Measurements from ENCODE around the gene ZSWIM1. TPM values are rescaled to one million over a fixed set of nuclear protein-coding genes. Genes with fewer than 3 reads are reported as not detected.

Gene ZSWIM1
- total and polyA plus RNA-seq, 2 of the 8 experiments (the other 6 are each of a cell fraction or from before 2014, with no cell fraction given) = 14.1 to 15.6 TPM

GRCh38 chr20:45833030-45833882 lies 47.8 kb upstream of the ZSWIM1 start, which contains the start of gene SNX21:
Gene SNX21 (plus strand): TSS chr20:45833799. CDS start chr20:45833920, 121 bp downstream.
- Histone ChIP-seq H3K27ac (ENCODE audit: low read depth, low read length) (peak within 1 kb of the TSS; percentile 73), H3K4me2 (ENCODE audit: insufficient read depth in 1 of 2, low read depth in 2 of 2, low read length in 2 of 2) (peak within 1 kb of the TSS; percentile 87 to 88), H4K91ac (replicated peaks; ENCODE audit: insufficient read length, low read length) (peak within 1 kb of the TSS; percentile 75), H3K23me2 (ENCODE audit: low read depth, low read length) (peaks cover 8% of the 10 kb centered on the region; the same call in 1 of the 2 replicates), H2AK5ac (ENCODE audit: low read depth, low read length) (no peak within 1 kb of the TSS), H3K18ac (ENCODE audit: extremely low read depth, low read length) (peak within 1 kb of the TSS; percentile 88), H2BK5ac (ENCODE audit: low read depth, low read length) (peak within 1 kb of the TSS; percentile 83; the same call in 1 of the 2 replicates), H3K27me3 (replicated peaks in 1 of 4; ENCODE audit: control insufficient read depth in 3 of 4, extremely low read depth in 1 of 4, insufficient read depth in 3 of 4, low read length in 3 of 4) (no peaks in the 10 kb centered on the region), H3K4me3 (ENCODE audit: extremely low read depth in 1 of 4, insufficient read depth in 2 of 4, low read depth in 3 of 4, low read length in 4 of 4) (peak within 1 kb of the TSS; percentile 61 to 77 (median 74)), H3K56ac (replicated peaks; ENCODE audit: insufficient read length, low read depth, low read length) (peak within 1 kb of the TSS; percentile 54), H3K9ac (replicated peaks in 1 of 4; ENCODE audit: extremely low read depth in 1 of 4, low read depth in 3 of 4, low read length in 3 of 4) (peak within 1 kb of the TSS; percentile 43 to 67 (median 64); a peak in 6 of 7 replicates), H3K36me3 (ENCODE audit: control insufficient read depth in 2 of 4, insufficient read depth in 4 of 4, low read length in 3 of 4) (peaks cover 0 to 5% (median 0%) of the 10 kb centered on the region in 4 experiments; a peak in 1 of 8 replicates), H2BK12ac (ENCODE audit: low read depth, low read length) (0 out of 2 replicates have a peak within 1 kb of the TSS, but pooled peaks have one; percentile 0), H2BK15ac (ENCODE audit: low read length) (no peak within 1 kb of the TSS), H2AFZ (ENCODE audit: low read length) (peak within 1 kb of the TSS; percentile 47; the same call in 1 of the 2 replicates), H3K79me2 (ENCODE audit: control insufficient read depth in 1 of 2, insufficient read depth in 2 of 2, low read length in 2 of 2) (peaks cover 0 to 11% of the 10 kb centered on the region in 2 experiments; a peak in 1 of 4 replicates), H4K8ac (ENCODE audit: extremely low read depth, insufficient read depth, low read length) (peak within 1 kb of the TSS; percentile 90), H4K20me1 (replicated peaks in 1 of 2; ENCODE audit: control insufficient read depth in 1 of 2, insufficient read depth in 2 of 2, low read length in 2 of 2) (peaks cover 0 to 4% of the 10 kb centered on the region in 2 experiments), H4K5ac (ENCODE audit: insufficient read length, low read depth, low read length) (peak within 1 kb of the TSS; percentile 93), H3K4ac (replicated peaks; ENCODE audit: insufficient read length, low read depth, low read length) (peak within 1 kb of the TSS; percentile 87), H3K9me3 (ENCODE audit: insufficient read depth in 2 of 2, low read depth in 1 of 2, low read length in 1 of 2) (no peaks in the 10 kb centered on the region), H2BK120ac (replicated peaks; ENCODE audit: low read depth, low read length) (no peak within 1 kb of the TSS), H3K14ac (ENCODE audit: insufficient read length) (no peak within 1 kb of the TSS), H3K4me1 (replicated peaks in 1 of 4; ENCODE audit: control insufficient read depth in 3 of 4, insufficient read depth in 4 of 4, low read length in 3 of 4) (peaks cover 0 to 17% (median 8%) of the 10 kb centered on the region in 4 experiments; a peak in 6 of 7 replicates), H2BK20ac (ENCODE audit: low read length) (no peak within 1 kb of the TSS; the same call in 1 of the 2 replicates), H3K79me1 (ENCODE audit: low read depth, low read length) (peaks cover 9% of the 10 kb centered on the region), H3K23ac (ENCODE audit: insufficient read length) (no peak within 1 kb of the TSS)
- FAIRE-seq = no peak
- DNase-seq (ENCODE audit: low read depth in 1 of 2, low spot score in 2 of 2) = peak in 1 of 2 experiments; percentile 90
- ChIA-PET POLR2A (ENCODE audit: partially characterized antibody) (interaction anchor here (1.0 to 13.8 kb wide), 18 partner anchors 10 to 139 kb away, joined by 3 to 178 read pairs (median 4); partner anchors contain the start of genes ACOT8, PCIF1, UBE2C and ZNF335), CTCF (ENCODE audit: partially characterized antibody) (interaction anchor here (0.7 to 2.1 kb wide), 8 partner anchors 9 to 244 kb away, joined by 3 to 5 read pairs (median 4); no protein-coding TSS in a partner anchor)
- 23% methylated on average over 20 of the region's 35 CpGs; no CpG with 5 or more reads in 1 of the 2 experiments for WGBS, 2 experiments (ENCODE audit: extremely low coverage in 1 of 2, insufficient coverage in 1 of 2, insufficient read length in 1 of 2, insufficient replicate concordance in 2 of 2, low coverage in 1 of 2, low lambda C conversion rate in 2 of 2, missing lambda C conversion rate in 1 of 2)
- TF ChIP-seq KDM1A (IDR thresholded peaks at IDR 0.05; ENCODE audit: borderline replicate concordance, low read length) = peak; percentile 60; the same call in 1 of the 2 replicates
- TF ChIP-seq, protein P1, sequence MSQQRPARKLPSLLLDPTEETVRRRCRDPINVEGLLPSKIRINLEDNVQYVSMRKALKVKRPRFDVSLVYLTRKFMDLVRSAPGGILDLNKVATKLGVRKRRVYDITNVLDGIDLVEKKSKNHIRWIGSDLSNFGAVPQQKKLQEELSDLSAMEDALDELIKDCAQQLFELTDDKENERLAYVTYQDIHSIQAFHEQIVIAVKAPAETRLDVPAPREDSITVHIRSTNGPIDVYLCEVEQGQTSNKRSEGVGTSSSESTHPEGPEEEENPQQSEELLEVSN (IDR thresholded peaks at IDR 0.05) = no peak
- peak in 1 of 2 experiments; percentile 58; a peak in 1 of 3 replicates for TF ChIP-seq POLR2A (IDR thresholded peaks at IDR 0.05; ENCODE audit: control extremely low read depth in 1 of 2, low read depth in 2 of 2, low read length in 2 of 2)
- TF ChIP-seq SP4 (IDR thresholded peaks at IDR 0.05; ENCODE audit: low read length) = 0 out of 2 replicates have a peak, but pooled peaks have one; percentile 7
- TF ChIP-seq BRCA1 (IDR thresholded peaks at IDR 0.05; ENCODE audit: low read depth, low read length) = peak; percentile 45; the same call in 1 of the 2 replicates
- TF ChIP-seq GABPA (IDR thresholded peaks at IDR 0.05; ENCODE audit: borderline replicate concordance, insufficient read depth, low read length) = 0 out of 2 replicates have a peak, but pooled peaks have one; percentile 48
- TF ChIP-seq YY1 (IDR thresholded peaks at IDR 0.05; ENCODE audit: low read depth, low read length) = 0 out of 2 replicates have a peak, but pooled peaks have one; percentile 28
- TF ChIP-seq CHD2 (IDR thresholded peaks at IDR 0.05; ENCODE audit: low read length) = peak; percentile 78
- peak; percentile 56; the same call in 1 of the 2 replicates for TF ChIP-seq TAF1 (IDR thresholded peaks at IDR 0.05; ENCODE audit: low read depth, low read length)
- TF ChIP-seq EGR1 (IDR thresholded peaks at IDR 0.05; ENCODE audit: borderline replicate concordance, low read depth, low read length) = no peak

All from H1 (cell line).